HG02798 (cell line): ENCODE results near the gene GABARAPL1.
A peak's percentile ranks its signal among the peaks of the same experiment; 100 is the strongest.
"Not testable (repeated sequence)": the region's sequence is repeated elsewhere in the genome, so short reads cannot be mapped to it uniquely, and the experiment has no call there.

Experiments
- ATAC-seq: cut with Tn5 transposase; IDR thresholded peaks from one replicate; pipeline ENCODE4 v1.9.1; 2021; ENCODE audit warnings: mild to moderate bottlenecking; ENCODE audit not compliant: unreplicated experiment, poor library complexity

Gene GABARAPL1

DNA sequence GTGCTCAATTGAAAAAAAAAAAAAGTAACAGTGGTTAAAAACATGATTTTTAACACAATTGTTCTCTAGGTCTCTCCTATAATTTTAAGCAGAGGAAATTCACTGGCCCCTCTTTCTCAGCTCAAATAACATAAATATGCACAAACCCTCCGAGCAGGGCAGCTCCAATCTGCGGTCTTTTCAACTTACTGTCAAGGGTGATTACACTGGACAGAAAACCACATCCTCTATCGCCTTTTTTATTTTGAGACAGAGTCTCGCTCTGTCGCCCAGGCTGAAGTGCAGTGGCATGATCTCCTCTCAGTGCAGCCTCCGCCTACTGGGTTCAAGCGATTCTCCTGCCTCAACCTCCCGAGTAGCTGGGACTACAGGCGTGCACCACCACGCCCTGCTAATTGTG, 16.5 kb upstream of the GABARAPL1 start:
- peak; percentile 51 for ATAC-seq

DNA sequence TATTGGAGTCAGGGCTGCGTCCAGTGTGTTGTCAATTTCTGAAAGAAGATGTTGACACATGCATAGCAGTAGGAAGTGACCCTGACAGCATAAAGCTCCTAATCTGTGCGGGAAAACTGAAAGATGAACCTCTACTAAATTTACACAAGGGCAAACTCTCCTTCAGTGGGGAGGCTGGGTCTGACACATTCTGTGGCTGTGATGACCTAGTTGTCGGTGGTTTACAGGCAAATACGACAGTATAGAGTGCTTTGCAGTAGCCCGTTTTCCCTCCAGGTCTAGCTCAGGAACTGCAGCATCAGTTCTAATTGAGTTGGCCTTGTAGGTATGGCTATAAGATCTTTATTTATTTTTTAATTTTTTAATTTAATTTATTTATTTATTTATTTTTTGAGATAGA, 14.8 kb upstream of the GABARAPL1 start:
- ATAC-seq, result no peak

DNA sequence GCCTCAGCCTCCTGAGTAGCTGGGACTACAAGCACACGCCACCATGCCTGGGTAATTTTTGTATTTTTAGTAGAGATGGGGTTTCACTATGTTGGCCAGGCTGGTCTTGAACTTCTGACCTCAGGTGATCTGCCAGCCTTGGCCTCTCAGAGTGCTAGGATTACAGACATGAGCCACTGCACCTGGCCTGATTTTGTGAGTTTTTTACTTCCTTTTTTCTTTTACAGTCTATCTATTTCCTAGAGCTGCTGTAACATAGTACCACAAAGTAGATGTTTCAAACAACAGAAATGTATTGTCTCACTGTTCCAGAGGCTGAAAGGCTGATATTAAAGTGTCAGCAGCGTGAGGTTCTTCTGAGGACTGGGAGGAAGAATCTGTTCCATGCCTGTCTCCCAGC, 8.2 kb upstream of the GABARAPL1 start:
- ATAC-seq, result not testable (repeated sequence)

DNA sequence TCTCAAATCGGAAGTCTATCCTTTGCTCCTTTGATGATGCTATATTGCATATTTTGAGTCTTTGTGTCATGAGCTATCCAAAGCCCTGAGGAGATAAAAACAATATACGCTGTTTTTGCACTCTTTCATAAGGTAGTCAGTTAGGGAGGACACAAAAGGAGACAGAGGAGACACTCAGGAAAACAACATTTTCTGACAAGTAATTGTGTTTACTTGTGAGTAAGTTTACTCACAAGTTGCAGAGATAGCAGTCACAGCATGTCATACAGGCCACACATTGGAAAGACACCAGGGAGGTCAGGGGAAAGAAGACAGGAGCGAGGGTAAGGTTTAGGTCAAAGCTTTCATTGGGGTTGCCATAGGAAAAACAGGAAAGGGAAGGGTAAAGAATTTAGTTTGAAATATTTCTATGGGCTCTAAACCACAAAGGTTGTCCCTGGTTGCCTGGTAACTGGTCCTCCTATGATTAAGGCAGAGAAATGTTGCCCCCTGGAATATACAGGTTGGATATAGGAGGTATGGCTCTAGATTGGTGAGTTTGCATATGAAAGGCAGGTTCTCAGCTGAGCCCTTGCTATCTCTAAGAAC, 7.4 kb upstream of the GABARAPL1 start:
- no peak for ATAC-seq

DNA sequence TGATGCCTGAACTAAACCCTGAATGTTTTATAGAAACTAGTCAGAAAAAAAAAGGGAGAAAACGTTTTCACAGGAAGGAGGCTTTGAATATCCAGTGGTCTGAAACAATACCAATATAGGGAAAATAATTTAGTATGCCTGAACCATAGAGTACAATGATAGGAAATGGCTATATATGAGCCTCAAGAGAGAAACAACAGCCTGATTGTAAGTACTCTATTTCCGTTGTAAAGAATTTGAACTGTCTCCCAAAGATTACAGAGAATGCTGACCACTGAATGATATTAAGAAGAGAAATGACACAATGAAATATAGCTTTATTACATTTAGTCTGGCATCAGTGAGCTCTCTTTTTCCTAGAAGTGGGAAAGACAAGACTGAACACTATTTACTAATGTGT, 5.5 kb upstream of the GABARAPL1 start:
- no peak for ATAC-seq

DNA sequence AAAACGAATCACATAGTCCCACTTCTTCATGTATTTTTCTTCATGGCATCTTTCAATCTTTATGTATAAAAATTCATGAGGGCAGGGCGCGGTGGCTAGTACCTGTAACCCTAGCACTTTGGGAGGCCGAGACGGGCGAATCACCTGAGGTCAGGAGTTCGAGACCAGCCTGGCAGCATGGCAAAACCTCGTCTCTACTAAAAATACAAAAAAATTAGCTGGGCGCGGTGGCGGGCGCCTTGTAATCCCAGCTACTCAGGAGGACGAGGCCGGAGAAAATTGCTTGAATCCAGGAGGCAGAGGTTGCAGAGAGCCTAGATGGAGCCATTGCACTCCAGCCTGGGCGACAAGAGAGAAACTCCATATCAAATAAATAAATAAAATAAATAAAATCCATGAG, 2.5 kb upstream of the GABARAPL1 start:
- ATAC-seq, result no peak

DNA sequence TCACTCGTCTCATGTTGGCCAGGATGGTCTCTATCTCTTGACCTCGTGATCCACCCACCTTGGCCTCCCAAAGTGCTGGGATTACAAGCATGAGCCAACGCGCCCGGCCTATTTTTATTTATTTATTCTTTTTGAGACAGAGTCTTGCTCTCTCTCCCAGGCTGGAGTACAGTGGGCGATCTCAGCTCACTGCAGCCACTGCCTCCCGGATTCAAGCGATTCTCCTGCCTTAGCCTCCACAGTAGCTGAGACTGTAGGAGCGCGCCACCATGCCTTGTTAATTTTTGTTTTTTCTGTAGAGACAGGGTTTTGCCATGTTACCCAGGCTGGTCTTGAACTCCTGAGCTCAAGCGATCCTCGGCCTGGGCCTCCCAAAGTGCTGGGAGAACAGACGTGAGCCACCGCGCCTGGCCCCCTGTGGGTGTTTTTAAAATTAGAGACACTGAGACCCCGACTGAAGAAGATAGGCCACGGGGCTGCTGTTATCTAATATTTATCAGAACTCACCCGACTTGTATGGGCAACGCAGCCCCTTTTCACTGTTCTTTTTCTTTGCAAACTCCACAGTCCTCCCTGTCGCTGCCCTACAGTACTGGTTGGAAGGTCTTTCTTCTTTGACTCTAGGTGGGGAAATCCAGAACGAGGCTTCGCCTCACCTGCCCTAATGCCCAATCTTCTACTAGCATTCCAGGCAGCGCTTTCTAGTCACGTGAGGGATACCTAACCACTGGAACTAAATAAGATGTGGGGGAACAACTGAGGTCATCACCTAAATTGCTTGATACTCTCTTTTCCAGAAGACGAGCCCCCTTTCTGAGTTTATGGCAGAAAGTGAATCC, 1.4 kb upstream of the GABARAPL1 start:
- ATAC-seq, result no peak

DNA sequence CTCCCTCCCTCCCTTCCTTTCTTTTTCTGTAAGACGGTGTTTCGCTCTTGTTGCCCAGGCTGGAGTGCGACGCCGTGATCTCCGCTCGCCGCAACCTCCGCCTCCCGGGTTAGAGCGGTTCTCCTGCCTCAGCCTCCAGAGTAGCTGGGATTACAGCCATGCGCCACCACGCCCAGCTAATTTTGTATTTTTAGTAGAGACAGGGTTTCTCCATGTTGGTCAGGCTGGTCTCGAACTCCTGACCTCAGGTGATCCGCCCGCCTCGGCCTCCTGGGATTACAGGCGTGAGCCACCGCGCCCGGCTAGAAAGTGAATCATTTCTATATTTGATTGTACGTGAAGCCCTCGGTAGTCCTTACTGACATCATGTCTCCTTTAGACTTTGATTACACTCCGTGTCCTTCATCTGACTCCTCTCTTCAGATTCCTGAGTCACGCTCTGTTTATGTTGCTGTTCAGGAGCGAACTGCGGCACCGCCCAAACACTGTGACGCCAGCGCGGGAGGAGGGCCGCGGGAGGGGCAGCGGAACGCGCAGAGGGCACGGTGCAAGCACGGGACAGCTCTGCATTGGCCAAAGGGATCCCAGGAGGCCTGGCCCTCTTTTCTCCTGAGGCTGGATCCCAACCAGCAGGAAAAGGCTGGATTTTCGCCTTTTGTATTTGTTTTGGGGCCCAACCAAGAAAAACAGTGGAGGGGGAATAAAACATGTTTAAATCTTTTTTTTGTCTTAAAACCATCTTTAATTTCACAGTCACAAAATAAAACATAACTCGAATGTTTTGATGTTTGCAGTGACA, 538 bp upstream of the GABARAPL1 start:
- ATAC-seq, result peak; percentile 76

DNA sequence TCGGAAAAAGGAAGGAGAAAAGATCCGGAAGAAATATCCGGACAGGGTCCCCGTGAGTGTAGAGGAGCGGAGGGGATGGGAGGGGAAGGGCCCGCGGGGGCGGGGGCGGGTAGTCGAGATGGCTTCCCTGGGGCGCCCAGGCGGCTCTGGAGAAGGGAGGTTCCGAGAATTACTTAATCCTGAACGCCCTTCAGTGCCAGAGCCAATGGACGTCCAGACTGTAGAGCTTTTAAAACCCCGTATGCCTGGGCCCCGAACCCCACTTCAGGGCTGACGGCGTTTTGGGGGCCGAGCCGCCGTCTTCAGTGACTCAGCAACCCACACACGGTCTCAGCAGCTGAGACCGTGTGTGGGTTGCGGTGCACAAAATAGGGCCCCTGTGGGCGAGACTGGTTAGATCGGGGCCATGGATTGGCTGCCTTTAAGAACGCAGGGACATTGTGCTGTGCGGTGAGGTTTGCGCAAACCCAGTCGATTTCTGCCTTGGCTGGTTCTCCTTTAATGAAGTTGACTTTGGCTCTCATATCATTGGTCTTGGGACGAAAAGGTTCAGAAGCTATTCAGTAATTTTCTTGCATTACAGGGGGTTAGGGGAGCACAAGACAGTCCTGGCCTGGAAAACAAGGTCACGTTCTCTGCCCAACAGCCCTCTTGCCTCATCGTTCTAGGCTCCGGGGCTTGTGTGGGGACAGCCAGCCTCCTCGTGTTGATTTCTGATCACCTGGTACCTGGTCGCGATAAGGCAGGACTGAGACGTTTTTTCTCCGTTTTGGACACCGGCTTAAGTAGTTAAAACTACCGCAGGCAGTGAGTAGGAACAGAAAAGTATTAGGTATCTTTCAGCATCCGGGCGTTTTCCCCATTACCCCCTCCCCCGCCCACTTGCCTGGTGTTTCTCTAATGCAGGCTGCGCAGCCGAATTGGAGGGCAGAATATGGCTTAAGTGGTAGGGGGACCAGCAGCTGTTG, 775 bp downstream of the GABARAPL1 start:
- ATAC-seq, result peak; percentile 69

DNA sequence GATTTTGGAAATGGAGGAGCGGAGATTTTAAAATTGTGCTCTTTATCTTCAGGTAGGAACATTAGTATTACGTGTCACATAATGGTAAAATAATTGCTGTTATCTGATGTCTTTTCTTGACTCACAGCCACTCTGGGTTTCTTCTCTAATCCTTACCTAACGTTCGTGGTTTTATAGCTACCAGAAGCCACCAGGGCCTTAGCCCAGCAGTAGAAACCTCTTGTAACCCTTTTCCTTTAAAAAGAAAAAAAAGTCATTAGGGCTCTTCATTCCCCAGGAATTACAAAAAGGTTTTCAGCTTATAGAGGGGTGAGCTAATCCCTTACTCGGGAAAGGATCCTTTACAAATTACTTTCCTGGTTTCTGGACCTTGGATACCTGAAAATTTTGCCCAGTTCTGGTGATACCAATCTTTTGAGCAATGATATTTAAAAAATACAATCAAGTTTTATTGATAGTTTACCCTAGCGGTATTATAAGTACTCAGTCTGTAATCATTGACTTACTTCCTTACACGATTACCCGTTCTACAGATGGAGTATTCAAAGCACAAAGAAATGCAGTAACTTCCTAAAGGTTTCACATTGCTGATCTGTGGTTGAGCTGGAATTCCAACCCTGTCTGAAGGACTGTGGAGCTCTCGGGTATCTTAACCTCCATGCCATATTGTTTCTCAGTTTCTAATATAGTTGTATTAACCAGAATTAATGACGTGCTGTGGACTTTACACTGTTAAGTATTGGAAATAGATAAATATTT, 1.6 kb downstream of the GABARAPL1 start:
- ATAC-seq, result no peak

DNA sequence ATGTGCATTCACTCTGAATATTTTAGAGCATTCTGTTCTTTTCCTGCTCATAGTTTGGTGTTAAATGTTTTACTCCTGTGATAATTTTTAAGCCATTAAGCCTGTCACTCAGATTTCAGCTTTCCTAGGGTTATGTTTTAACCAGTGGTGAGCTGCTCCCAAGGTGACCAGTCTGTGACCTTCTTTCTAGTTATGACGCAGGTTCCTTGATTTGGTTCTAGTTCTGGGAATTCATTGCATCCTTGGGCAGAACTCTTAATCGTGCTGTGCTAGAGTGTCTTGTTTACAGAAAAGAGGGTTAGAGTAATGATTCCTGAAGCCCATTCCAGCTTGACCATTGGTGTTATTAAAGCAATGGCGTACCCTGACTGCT, 2.2 kb downstream of the GABARAPL1 start:
- ATAC-seq, result no peak

DNA sequence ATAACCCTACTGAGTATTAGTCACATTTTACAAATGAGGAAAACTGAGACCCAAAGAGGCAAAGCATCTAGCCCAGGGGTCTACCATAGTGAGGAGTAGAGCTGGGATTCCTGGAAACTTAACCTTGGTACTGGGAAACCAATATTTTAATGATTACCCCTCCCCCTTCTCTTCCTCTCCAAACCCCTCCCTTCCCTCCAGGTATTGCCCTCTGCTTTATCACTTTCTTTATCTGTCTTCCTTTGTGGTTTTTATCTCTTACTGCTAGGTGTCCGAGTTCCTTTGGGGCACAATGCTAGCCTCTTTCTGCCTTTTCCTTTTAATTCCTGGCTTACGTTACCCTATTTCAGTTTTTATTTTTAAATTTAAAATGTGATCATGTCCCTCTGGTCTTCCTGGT, 2.8 kb downstream of the GABARAPL1 start:
- ATAC-seq, result no peak

DNA sequence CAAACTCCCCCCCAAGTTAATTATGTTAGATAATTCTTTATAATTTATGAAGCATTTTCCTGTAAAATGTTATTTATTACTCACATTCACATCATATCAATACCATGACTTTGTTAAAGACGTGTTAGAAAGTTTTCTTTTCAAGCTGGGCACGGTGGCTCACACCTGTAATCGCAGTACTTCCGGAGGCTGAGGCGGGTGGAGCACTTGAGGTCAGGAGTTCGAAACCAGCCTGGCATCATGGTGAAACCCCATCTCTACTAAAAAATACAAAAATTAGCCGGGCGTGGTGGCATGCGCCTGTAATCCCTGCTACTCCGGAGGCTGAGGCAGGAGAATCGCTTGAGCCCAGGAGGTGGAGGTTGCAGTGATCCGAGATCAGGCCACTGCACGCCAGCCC, 3.3 kb downstream of the GABARAPL1 start:
- not testable (repeated sequence) for ATAC-seq

DNA sequence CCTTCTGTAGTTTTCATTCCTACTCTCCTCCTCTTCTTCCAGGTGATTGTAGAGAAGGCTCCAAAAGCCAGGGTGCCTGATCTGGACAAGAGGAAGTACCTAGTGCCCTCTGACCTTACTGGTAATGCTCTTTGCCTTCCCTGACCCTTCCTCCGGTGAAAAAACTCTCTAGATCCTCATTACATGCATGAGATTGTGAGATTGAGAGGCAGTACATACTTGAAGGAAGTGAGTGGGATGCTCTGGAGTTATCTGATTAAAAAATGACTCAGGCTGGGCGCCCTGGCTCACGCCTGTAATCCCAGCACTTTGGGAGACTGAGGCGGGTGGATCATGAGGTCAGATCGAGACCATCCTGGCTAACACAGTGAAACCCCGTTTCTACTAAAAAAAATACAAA, 5.3 kb downstream of the GABARAPL1 start:
- no peak for ATAC-seq

DNA sequence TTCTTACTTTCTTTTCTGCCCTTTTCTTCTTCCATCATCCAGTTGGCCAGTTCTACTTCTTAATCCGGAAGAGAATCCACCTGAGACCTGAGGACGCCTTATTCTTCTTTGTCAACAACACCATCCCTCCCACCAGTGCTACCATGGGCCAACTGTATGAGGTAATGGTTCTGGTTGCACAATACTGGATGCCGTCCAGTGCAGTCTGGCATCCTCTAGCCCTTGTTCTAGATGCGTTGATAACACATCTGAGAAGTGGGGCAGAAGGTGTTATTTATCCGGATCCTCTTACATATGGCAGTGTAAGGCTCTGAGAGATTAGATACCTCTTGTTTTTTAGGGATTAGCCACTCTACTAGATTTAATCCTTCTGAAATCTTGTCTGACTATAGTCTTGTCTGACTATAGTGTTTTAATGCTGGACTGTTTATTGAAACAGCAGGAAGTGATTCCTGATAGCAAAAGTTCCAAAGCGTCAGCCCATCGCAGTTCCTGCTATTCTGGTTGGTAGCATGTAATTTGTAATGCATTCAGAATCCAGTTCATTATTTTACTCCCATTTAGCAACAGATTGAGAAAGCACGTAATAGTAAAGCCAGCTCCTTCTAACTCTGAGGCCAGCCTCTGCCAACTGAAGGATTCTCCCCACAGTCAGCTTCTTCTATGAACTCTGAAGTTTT, 7.9 kb downstream of the GABARAPL1 start:
- no peak for ATAC-seq

DNA sequence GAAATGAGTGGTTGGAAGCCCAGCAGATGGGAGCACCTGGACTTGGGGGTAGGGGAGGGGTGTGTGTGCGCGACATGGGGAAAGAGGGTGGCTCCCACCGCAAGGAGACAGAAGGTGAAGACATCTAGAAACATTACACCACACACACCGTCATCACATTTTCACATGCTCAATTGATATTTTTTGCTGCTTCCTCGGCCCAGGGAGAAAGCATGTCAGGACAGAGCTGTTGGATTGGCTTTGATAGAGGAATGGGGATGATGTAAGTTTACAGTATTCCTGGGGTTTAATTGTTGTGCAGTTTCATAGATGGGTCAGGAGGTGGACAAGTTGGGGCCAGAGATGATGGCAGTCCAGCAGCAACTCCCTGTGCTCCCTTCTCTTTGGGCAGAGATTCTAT, 9.2 kb downstream of the GABARAPL1 start:
- ATAC-seq, result no peak

DNA sequence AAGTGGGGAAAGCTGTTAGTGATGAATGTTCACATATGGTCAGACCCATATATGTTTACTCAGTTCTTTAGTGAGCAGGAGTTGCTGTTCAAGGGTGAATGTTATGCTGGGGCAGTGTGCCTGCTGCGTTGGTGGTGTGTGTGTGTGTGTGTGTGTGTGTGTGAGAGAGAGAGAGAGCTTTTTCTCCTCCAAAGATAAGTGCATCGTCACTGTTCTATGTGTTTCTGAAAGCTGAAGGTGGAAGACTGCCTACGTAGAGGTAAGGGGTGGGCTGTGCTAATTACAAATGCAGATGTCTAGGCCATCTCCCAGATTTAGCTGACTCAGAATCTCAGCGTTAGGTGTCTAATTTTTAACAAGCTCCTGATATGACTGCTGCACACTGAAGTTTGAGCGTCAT, 10.5 kb downstream of the GABARAPL1 start:
- ATAC-seq, result no peak

DNA sequence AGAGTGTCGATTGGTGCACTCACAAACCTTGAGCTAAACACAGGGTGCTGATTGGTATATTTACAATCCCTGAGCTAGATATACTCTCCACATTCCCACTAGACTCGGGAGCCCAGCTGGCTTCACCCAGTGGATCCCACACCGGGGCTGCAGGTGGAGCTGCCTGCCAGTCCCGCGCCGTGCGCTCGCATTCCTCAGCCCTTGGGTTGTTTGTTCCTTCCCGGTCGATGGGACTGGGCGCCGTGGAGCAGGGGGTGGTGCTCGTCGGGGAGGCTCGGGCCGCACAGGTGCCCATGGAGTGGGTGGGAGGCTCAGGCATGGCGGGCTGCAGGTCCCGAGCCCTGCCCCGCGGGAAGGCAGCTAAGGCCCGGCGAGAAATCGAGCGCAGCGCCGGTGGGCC, 12.7 kb downstream of the GABARAPL1 start:
- not testable (repeated sequence) for ATAC-seq

DNA sequence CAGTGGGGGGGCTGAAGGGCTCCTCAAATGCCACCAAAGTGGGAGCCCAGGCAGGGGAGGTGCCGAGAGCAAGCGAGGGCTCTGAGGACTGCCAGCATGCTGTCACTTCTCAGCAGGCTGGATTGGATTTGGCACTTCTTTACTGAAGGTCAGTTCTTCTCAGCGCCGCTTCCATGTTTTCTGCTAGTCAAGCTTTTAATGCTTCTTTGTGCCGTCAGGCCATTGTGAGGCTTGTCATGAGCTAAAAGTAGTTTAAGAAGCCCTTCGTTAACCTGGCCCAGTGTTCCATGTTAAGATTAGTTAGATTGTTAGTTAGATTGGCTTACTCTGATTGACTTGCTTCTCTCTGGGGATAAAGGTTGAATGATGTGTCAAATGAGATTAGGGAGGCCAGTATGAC, 13.4 kb downstream of the GABARAPL1 start:
- ATAC-seq, result no peak
